Coronary artery (tissue), 2 donors: ENCODE data around the gene BACH2.

Experiments
- DNase-seq: peaks from one replicate; pipeline ENCODE4 v3.0.0-alpha.2; 2017; ENCODE audit warnings: low spot score
- H3K27ac ChIP-seq, 2 donors: fragments of 200-600 bp; sonication (generic); one replicate each; pipeline ENCODE4 v1.5.1; 2016 to 2019
- H3K4me3 ChIP-seq: fragments of 200-600 bp; sonication (generic); 2 replicates; pipeline ENCODE4 v1.5.1; 2016; ENCODE audit warnings: mild to moderate bottlenecking, moderate library complexity
- CTCF ChIP-seq: fragments of 200-600 bp; sonication (generic); IDR thresholded peaks from one replicate; pipeline ENCODE4 v1.5.1; 2019; ENCODE audit warnings: antibody characterized with exemption

The BACH2 gene

GRCh38 chr6:90090866-90091265, 205.8 kb downstream of the BACH2 start:
- H3K27ac ChIP-seq = no peak overlapping the region
- no peak for DNase-seq
- TF ChIP-seq CTCF = no peak
- H3K4me3 ChIP-seq = no peak overlapping the region

DNA sequence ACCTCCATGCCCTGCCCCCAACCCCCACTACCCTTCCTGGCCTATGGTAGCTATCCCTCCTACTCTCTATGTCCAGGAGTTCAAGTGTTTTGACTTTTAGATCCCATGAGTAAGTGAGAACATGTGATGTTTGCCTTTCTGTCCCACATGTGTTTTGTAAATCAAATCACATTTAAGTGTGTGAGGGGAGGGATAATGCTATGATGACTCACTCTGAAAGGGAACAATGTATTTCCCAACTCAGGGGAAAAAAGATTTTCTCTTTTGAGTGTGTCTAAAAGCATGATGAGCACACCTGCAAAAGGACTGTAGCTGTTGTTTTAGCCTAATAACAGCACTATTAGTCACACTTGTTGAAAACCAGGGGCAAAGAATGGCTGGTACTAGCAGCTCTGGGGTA, 208.6 kb downstream of the BACH2 start:
- Histone ChIP-seq H3K27ac (no peak overlapping the region), H3K4me3 (no peak overlapping the region)
- DNase-seq = no peak
- TF ChIP-seq CTCF = no peak

DNA sequence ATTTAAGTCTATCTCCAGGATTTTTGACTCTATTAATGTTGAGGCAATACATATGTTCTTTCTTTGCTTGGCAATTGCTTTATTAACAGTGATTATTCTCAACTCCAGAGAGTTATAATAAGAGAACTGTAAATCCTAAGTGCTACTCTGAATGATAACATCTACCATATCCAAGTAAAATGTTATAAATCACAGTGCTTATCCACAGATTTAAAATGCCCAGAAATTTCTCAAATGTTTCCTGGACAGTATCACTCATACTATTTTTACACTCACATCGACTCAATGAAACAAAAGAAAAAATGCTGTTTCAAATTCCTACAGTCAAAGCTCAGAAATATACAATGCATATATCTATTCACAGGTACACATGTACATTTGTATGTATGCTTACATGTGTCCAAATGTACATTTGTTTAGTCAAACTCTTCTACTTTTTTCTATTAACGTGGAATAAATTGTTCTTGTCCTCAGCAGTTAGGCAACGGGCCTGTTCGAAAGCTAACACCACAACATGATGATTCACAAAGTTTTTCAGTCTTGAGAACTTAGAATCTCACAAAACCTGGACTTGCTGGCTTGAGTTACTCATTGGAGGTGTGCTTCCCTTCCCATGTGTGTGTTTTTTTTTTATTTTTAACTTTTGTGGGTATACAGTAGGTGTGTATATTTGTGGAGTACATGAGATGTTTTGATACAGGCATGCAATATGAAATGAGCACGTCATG, 209.4 kb downstream of the BACH2 start:
- DNase-seq = no peak
- H3K4me3 ChIP-seq = no peak overlapping the region
- no peak overlapping the region for H3K27ac ChIP-seq
- TF ChIP-seq CTCF = no peak

DNA sequence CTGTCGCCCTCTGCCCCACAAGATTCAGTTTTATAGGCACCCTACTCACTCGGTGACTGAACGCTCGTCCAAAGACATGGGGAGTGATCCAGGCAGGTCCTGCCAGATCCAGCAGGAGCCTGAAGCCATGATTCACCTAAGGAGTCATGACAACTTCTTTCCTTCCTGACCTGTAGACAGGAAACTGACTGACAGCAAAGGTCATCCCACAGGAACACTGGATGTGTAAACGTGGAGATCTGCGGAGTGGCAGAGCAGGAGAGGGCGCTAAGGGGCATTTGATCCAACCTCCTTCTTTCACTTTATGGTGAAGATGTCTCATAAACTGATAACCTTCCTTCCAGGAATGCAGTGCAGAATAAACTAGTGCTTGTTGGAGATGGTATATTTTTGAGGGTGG, 210.1 kb downstream of the BACH2 start:
- TF ChIP-seq CTCF = no peak
- Histone ChIP-seq H3K27ac (no peak overlapping the region), H3K4me3 (no peak overlapping the region)
- DNase-seq = no peak

DNA sequence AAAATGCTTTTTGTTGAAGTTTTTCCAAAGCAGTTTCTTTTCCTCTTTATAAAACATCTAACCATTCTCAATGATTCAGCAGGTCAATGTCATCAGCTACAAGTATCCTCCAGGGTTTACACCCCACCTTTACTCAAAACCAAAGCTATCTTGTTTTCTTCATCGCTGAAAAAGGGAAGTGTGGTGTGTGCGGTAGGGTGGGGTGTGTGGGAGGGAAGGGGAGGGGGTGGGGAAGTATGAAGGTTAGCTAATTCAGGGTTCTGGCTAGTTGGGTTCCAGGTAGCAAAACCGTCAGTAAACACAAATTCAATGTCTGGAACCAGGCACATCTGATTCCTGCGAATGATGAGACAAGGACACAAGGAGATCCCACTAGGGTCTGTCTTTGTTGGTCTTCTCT, 212.8 kb downstream of the BACH2 start:
- Histone ChIP-seq H3K4me3 (no peak overlapping the region), H3K27ac (no peak overlapping the region)
- no peak for DNase-seq
- no peak for TF ChIP-seq CTCF

GRCh38 chr6:90082847-90083246, 213.8 kb downstream of the BACH2 start:
- TF ChIP-seq CTCF = no peak
- no peak overlapping the region for H3K4me3 ChIP-seq
- no peak overlapping the region for H3K27ac ChIP-seq
- DNase-seq = no peak

GRCh38 chr6:90080876-90081481, 215.7 kb downstream of the BACH2 start:
- no peak for DNase-seq

More at GRCh38 chr6:90080876-90081481, 215.7 kb downstream of the BACH2 start:
- TF ChIP-seq CTCF = no peak
- Histone ChIP-seq H3K4me3 (no peak overlapping the region), H3K27ac (no peak overlapping the region)
